Endothelial cell of umbilical vein (primary cell): Measurements from ENCODE around the gene PPIL6. TPM values are rescaled to one million over a fixed set of nuclear protein-coding genes. Genes with fewer than 3 reads are reported as not detected.

Experiments used
- BruUV-seq: library from RNA; stranded (reverse); fragments of 400-500 nt; replicated peaks from 2 replicates; lab custom pipeline; 2021; lab: Mats Ljungman, UMichigan
- CTCF ChIA-PET: fragments of 300-600, 350-600 bp; sonication (Branson Sonifier 250); formaldehyde crosslinking; loops from one replicate; lab custom pipeline; 2021; ENCODE audit warnings: antibody characterized with exemption, inconsistent platforms; lab: Charles Lee
- POLR2A ChIA-PET: fragments of 300-600, 350-600 bp; sonication (Branson Sonifier 250); formaldehyde crosslinking; loops from one replicate; lab custom pipeline; 2021; ENCODE audit warnings: antibody characterized with exemption, inconsistent platforms; lab: Charles Lee
- DNase-seq: peaks from one replicate; pipeline ENCODE4 v3.0.0-alpha.2; 2011; ENCODE audit warnings: low read depth, low spot score
- FAIRE-seq: peaks from 2 replicates; lab custom pipeline; 2011; peaks lifted over from hg19 to GRCh38; lab: Jason Lieb, UNC
- H2AFZ ChIP-seq: 2 replicates; pipeline ENCODE4 v1.6.0; 2012; ENCODE audit warnings: low read depth, low read length, control low read depth, inconsistent platforms
- H3K27ac ChIP-seq: 2 replicates; pipeline ENCODE4 v1.5.1; 2011; ENCODE audit warnings: low read depth, mild to moderate bottlenecking, control low read depth, low read length, moderate library complexity; ENCODE audit not compliant: insufficient read depth
- H3K27me3 ChIP-seq, 2 experiments: 2 replicates each; pipeline versions ENCODE4 v1.6.0 to v1.6.1; 2011; ENCODE audit warnings: low read length in 2 of 2, mixed read lengths in 1 of 2; ENCODE audit not compliant: control insufficient read depth in 2 of 2, insufficient read depth in 2 of 2
- H3K36me3 ChIP-seq, 2 experiments: 2 replicates in 1 of 2; 3 replicates in 1 of 2; pipeline ENCODE4 v1.5.1; 2011; ENCODE audit warnings: low read length in 2 of 2, mild to moderate bottlenecking in 1 of 2, moderate library complexity in 1 of 2; ENCODE audit not compliant: control insufficient read depth in 2 of 2, insufficient read depth in 2 of 2; ENCODE audit errors: extremely low read depth in 1 of 2
- H3K4me1 ChIP-seq: 3 replicates; pipeline ENCODE4 v1.5.1; 2011; ENCODE audit warnings: mild to moderate bottlenecking, low read length; ENCODE audit not compliant: control insufficient read depth, insufficient read depth; ENCODE audit errors: extremely low read depth
- H3K4me2 ChIP-seq: 2 replicates; pipeline ENCODE4 v1.6.1; 2011; ENCODE audit warnings: low read length, control low read depth, mixed read lengths; ENCODE audit not compliant: insufficient read depth
- H3K4me3 ChIP-seq, 3 experiments: fragments of 200-600 bp in 1 of 3; sonication (generic), shearing (Covaris generic) in 1 of 3; replicated peaks in 1 of 3; 2 replicates each; pipeline ENCODE4 v1.5.1; 2011 to 2016; ENCODE audit warnings: control low read depth in 3 of 3, low read length in 3 of 3, mild to moderate bottlenecking in 2 of 3, inconsistent platforms in 1 of 3, low read depth in 1 of 3, moderate library complexity in 1 of 3; ENCODE audit not compliant: insufficient read depth in 1 of 3
- H3K79me2 ChIP-seq: 2 replicates; pipeline ENCODE4 v1.6.0; 2012; ENCODE audit warnings: low read length, inconsistent platforms; ENCODE audit not compliant: control insufficient read depth, insufficient read depth
- H3K9ac ChIP-seq: replicated peaks from 2 replicates; pipeline ENCODE3; 2011; ENCODE audit warnings: low read length, control low read depth; ENCODE audit not compliant: insufficient read depth; ENCODE audit errors: extremely low read depth
- H3K9me1 ChIP-seq: replicated peaks from 3 replicates; pipeline ENCODE4 v1.6.0; 2011; ENCODE audit warnings: mild to moderate bottlenecking, low read length; ENCODE audit not compliant: control insufficient read depth, insufficient read depth; ENCODE audit errors: extremely low read depth
- H3K9me3 ChIP-seq: replicated peaks from 2 replicates; pipeline ENCODE4 v1.5.1; 2012; ENCODE audit warnings: low read length, inconsistent platforms; ENCODE audit not compliant: control insufficient read depth, insufficient read depth
- H4K20me1 ChIP-seq: replicated peaks from 2 replicates; pipeline ENCODE3; 2011; ENCODE audit warnings: mild to moderate bottlenecking, low read length; ENCODE audit not compliant: control insufficient read depth, insufficient read depth; ENCODE audit errors: extremely low read depth
- EZH2 ChIP-seq: IDR thresholded peaks from 2 replicates; pipeline ENCODE4 v1.6.1; 2012; ENCODE audit warnings: borderline replicate concordance, low read depth, mild to moderate bottlenecking, moderate library complexity, low read length, inconsistent platforms; ENCODE audit not compliant: severe bottlenecking
- FOS ChIP-seq: IDR thresholded peaks from 2 replicates; pipeline ENCODE4 v1.6.1; 2011; ENCODE audit warnings: mild to moderate bottlenecking, low read length, moderate library complexity, borderline replicate concordance; ENCODE audit not compliant: insufficient read depth
- GATA2 ChIP-seq: IDR thresholded peaks from 2 replicates; pipeline ENCODE4 v1.7.0; 2011; ENCODE audit warnings: low read depth, mild to moderate bottlenecking, moderate library complexity, mixed read lengths, low read length; ENCODE audit not compliant: insufficient read length, insufficient read depth
- JUN ChIP-seq: IDR thresholded peaks from 2 replicates; pipeline ENCODE4 v1.6.1; 2011; ENCODE audit warnings: borderline replicate concordance, low read depth; ENCODE audit not compliant: insufficient read length, insufficient read depth
- MAX ChIP-seq: IDR thresholded peaks from 2 replicates; pipeline ENCODE4 v1.6.1; 2011; ENCODE audit not compliant: insufficient read depth, insufficient read length
- MYC ChIP-seq: IDR thresholded peaks from one replicate; pipeline ENCODE4 v1.6.1; 2011; ENCODE audit warnings: mild to moderate bottlenecking, low read depth, low read length
- POLR2A ChIP-seq: IDR thresholded peaks from 2 replicates; pipeline ENCODE4 v1.6.1; 2012; ENCODE audit warnings: low read depth, mild to moderate bottlenecking, control low read depth, low read length
- POLR2AphosphoS5 ChIP-seq: IDR thresholded peaks from 2 replicates; pipeline ENCODE4 v1.6.1; 2012; ENCODE audit warnings: low read depth, mild to moderate bottlenecking, control low read depth, low read length, moderate library complexity; ENCODE audit not compliant: insufficient read depth
- dilution Hi-C: fragments of 300-500 bp; cut with MboI; formaldehyde crosslinking; loops from one replicate; pipeline ENCODE4 v1.15.0; 2019; ENCODE audit warnings: low sequenced_read_pairs; ENCODE audit not compliant: extremely low pct_ligation_motif_present
- intact Hi-C: fragments of 100-400 bp; cut with micrococcal nuclease; formaldehyde crosslinking; loops from one replicate; pipeline ENCODE4 v1.10.0; 2022
- polyA plus RNA-seq, 4 experiments: library from polyadenylated mRNA; depleted of rRNA in 3 of 4; stranded (reverse) in 3 of 4; unstranded in 1 of 4; fragments of >200 nt; gene quantifications; 2 replicates each; pipeline versions ENCODE4 v1.2.1 to v1.2.3, GENCODE V29; 2011 to 2012; ENCODE audit warnings: missing spikeins in 1 of 4
- total RNA-seq: library from RNA; stranded (reverse); gene quantifications from 2 replicates; pipeline ENCODE4 v1.2.3, GENCODE V29; 2021
- TF ChIP-seq, protein P1 (sequence below), 2 donors: IDR thresholded peaks; 1 replicate in 1 of 2; 2 replicates in 1 of 2; pipeline ENCODE4 v1.5.1; 2011; ENCODE audit warnings: low read length in 2 of 2, mild to moderate bottlenecking in 2 of 2, moderate library complexity in 2 of 2, control low read depth in 1 of 2, inconsistent platforms in 1 of 2, low read depth in 1 of 2; ENCODE audit not compliant: insufficient read depth in 1 of 2; ENCODE audit errors: extremely low read depth in 1 of 2

Gene PPIL6
- total and polyA plus RNA-seq, 2 donors (not counting 3 experiments of a cell fraction or from before 2014, with no cell fraction given), result 0.11 to 0.33 TPM

- no peak overlapping the region for H3K9ac ChIP-seq
- TF ChIP-seq, protein P1, sequence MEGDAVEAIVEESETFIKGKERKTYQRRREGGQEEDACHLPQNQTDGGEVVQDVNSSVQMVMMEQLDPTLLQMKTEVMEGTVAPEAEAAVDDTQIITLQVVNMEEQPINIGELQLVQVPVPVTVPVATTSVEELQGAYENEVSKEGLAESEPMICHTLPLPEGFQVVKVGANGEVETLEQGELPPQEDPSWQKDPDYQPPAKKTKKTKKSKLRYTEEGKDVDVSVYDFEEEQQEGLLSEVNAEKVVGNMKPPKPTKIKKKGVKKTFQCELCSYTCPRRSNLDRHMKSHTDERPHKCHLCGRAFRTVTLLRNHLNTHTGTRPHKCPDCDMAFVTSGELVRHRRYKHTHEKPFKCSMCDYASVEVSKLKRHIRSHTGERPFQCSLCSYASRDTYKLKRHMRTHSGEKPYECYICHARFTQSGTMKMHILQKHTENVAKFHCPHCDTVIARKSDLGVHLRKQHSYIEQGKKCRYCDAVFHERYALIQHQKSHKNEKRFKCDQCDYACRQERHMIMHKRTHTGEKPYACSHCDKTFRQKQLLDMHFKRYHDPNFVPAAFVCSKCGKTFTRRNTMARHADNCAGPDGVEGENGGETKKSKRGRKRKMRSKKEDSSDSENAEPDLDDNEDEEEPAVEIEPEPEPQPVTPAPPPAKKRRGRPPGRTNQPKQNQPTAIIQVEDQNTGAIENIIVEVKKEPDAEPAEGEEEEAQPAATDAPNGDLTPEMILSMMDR (IDR thresholded peaks at IDR 0.05; ENCODE audit: extremely low read depth in 1 of 2, insufficient read depth in 1 of 2, low read depth in 1 of 2, low read length in 2 of 2), result no peak
- TF ChIP-seq MYC (no peak), MAX (no peak), POLR2AphosphoS5 (no peak), JUN (no peak), EZH2 (no peak), POLR2A (no peak), FOS (no peak), GATA2 (no peak)
- no peaks in the 10 kb centered on the region for H4K20me1 ChIP-seq
- H3K36me3 ChIP-seq, result peaks cover 0 to 15% of the 10 kb centered on the region in 2 experiments
- H3K9me1 ChIP-seq, result no peaks in the 10 kb centered on the region
- POLR2A ChIA-PET, result no interaction called here
- no peak overlapping the region for H2AFZ ChIP-seq
- CTCF ChIA-PET, result no interaction called here
- H3K4me2 ChIP-seq, result no peak overlapping the region
- dilution Hi-C loops (no loop called here), intact Hi-C loops (no loop called here)
- H3K9me3 ChIP-seq, result no peaks in the 10 kb centered on the region
- DNase-seq (no peak), FAIRE-seq (no peak)
- H3K4me1 ChIP-seq, result no peaks in the 10 kb centered on the region
- no peak overlapping the region for H3K4me3 ChIP-seq
- H3K27me3 ChIP-seq, result no peaks in the 10 kb centered on the region
- no TSS peak for BruUV-seq
- H3K27ac ChIP-seq, result no peak overlapping the region
- H3K79me2 ChIP-seq, result no peaks in the 10 kb centered on the region
Measured at GRCh38 chr6:109447878-109448555, 7.6 kb upstream of the PPIL6 start.
